ENCODE measurements around the gene MAPK1IP1L. TPM values are rescaled to one million over a fixed set of nuclear protein-coding genes. Genes with fewer than 3 reads are reported as not detected.
"Not testable (repeated sequence)": the region's sequence is repeated elsewhere in the genome, so short reads cannot be mapped to it uniquely, and the experiment has no call there.

The MAPK1IP1L gene
- total and polyA plus RNA-seq, 10 donors = 20.8 to 72.5 (median 60.6) TPM

DNA sequence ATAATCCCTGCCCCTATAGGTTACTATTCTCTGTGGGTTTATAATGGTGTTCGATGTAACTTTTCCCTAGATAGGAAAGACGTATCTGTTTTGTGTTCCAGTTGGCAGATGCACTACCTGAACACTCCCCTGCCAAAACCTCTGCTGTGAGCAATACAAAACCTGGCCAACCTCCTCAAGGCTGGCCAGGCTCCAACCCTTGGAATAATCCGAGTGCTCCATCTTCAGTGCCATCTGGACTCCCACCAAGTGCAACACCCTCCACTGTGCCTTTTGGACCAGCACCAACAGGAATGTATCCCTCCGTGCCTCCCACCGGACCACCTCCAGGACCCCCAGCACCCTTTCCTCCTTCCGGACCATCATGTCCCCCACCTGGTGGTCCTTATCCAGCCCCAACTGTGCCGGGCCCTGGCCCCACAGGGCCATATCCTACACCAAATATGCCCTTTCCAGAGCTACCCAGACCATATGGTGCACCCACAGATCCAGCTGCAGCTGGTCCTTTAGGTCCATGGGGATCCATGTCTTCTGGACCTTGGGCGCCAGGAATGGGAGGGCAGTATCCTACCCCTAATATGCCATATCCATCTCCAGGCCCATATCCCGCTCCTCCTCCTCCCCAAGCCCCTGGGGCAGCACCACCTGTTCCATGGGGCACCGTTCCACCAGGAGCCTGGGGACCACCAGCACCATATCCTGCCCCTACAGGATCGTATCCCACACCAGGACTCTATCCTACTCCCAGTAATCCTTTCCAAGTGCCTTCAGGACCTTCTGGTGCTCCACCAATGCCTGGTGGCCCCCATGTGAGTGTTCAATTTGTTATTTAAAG, 11.3 kb downstream of the MAPK1IP1L start:
- Histone ChIP-seq H3K27ac (no peak overlapping the region), H3K4me1 (peaks cover 0 to 77% (median 20%) of the 10 kb centered on the region in 6 donors), H3K36me3 (peaks cover 0 to 96% (median 38%) of the 10 kb centered on the region in 6 donors), H3K27me3 (replicated peaks in 1 of 7) (no peaks in the 10 kb centered on the region), H3K4me3 (no peak overlapping the region), H3K9me3 (no peaks in the 10 kb centered on the region)
- WGBS, 5 donors = 90 to 97% (median 95%) methylated on average over 11 of the region's 11 CpGs
- intact Hi-C loops (cut with DNase I; ENCODE audit: low total_unique reads) = no loop called here
- TF ChIP-seq POLR2AphosphoS5 (IDR thresholded peaks at IDR 0.05) = no peak
- TF ChIP-seq POLR2A (IDR thresholded peaks at IDR 0.05) = no peak
- DNase-seq = no peak

- H3K36me3 ChIP-seq = peaks cover 0 to 80% (median 34%) of the 10 kb centered on the region in 6 donors
Observed at GRCh38 chr14:55064896-55065295, 13.4 kb downstream of the MAPK1IP1L start.

DNA sequence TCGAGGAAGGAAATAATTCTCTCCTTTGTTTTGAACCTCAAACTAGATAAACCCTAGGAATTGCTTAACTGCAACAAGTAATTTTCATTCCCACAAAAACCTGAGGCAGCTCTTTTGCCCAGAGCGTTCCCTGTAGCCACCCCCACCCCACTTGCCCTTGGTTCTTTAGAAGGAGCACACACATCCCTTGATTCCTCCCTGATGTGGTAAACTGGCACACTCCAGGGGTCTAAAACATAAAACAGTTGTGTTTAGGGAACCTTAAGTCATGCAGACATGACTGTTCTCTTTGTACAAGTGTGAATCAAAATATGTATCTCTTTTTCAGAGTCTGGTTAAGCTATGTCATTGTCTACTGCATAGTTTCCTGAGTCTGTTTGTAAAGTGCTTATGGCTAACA, 14.0 kb downstream of the MAPK1IP1L start:
- peak overlapping the region in 4 of 8 donors; percentile 27 to 56 (median 42) for H3K27ac ChIP-seq
- 68 to 77% (median 76%) methylated on average over 2 of the region's 2 CpGs for WGBS, 5 donors
- intact Hi-C loops (cut with DNase I; ENCODE audit: low total_unique reads) = no loop called here

More at GRCh38 chr14:55064896-55065295, 13.4 kb downstream of the MAPK1IP1L start:
- H3K9me3 ChIP-seq; H3K4me3 ChIP-seq; DNase-seq; H3K27me3 ChIP-seq (replicated peaks in 1 of 7); intact Hi-C loops (cut with DNase I; ENCODE audit: low total_unique reads): not testable (repeated sequence)
- WGBS, 5 donors = 78 to 85% (median 80%) methylated on average over 2 of the region's 2 CpGs
- Histone ChIP-seq H3K27ac (peak overlapping the region in 2 of 8 donors; percentile 34 to 49), H3K4me1 (peaks cover 0 to 61% (median 15%) of the 10 kb centered on the region in 6 donors)

GRCh38 chr14:55066223-55066622, 14.8 kb downstream of the MAPK1IP1L start:
- no peak for DNase-seq
- H3K27ac ChIP-seq = peak overlapping the region in 5 of 8 donors; percentile 1 to 55 (median 34)
- TF ChIP-seq POLR2AphosphoS5 (IDR thresholded peaks at IDR 0.05) (no peak), POLR2A (IDR thresholded peaks at IDR 0.05) (no peak)
- TF ChIP-seq, protein P1, sequence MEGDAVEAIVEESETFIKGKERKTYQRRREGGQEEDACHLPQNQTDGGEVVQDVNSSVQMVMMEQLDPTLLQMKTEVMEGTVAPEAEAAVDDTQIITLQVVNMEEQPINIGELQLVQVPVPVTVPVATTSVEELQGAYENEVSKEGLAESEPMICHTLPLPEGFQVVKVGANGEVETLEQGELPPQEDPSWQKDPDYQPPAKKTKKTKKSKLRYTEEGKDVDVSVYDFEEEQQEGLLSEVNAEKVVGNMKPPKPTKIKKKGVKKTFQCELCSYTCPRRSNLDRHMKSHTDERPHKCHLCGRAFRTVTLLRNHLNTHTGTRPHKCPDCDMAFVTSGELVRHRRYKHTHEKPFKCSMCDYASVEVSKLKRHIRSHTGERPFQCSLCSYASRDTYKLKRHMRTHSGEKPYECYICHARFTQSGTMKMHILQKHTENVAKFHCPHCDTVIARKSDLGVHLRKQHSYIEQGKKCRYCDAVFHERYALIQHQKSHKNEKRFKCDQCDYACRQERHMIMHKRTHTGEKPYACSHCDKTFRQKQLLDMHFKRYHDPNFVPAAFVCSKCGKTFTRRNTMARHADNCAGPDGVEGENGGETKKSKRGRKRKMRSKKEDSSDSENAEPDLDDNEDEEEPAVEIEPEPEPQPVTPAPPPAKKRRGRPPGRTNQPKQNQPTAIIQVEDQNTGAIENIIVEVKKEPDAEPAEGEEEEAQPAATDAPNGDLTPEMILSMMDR (IDR thresholded peaks at IDR 0.05 in 8 of 11, conservative IDR thresholded peaks at IDR 0.05 in 3 of 11) = no peak
- H3K4me1 ChIP-seq = peaks cover 0 to 61% (median 11%) of the 10 kb centered on the region in 6 donors
- peaks cover 0 to 67% (median 32%) of the 10 kb centered on the region in 6 donors for H3K36me3 ChIP-seq
- 78 to 88% (median 87%) methylated on average over 1 of the region's 1 CpG for WGBS, 5 donors
- no peaks in the 10 kb centered on the region for H3K27me3 ChIP-seq (replicated peaks in 1 of 7)
- H3K4me3 ChIP-seq = no peak overlapping the region
- intact Hi-C loops (cut with DNase I; ENCODE audit: low total_unique reads) = no loop called here
- no peaks in the 10 kb centered on the region for H3K9me3 ChIP-seq

More for the DNA sequence above, 14.0 kb downstream of the MAPK1IP1L start:
- Histone ChIP-seq H3K27me3 (replicated peaks in 1 of 7) (no peaks in the 10 kb centered on the region), H3K9me3 (no peaks in the 10 kb centered on the region), H3K36me3 (peaks cover 0 to 76% (median 34%) of the 10 kb centered on the region in 6 donors), H3K4me3 (no peak overlapping the region), H3K4me1 (peaks cover 0 to 62% (median 14%) of the 10 kb centered on the region in 6 donors)
- TF ChIP-seq POLR2AphosphoS5 (IDR thresholded peaks at IDR 0.05) (no peak), POLR2A (IDR thresholded peaks at IDR 0.05) (no peak)
- TF ChIP-seq, protein P1 (IDR thresholded peaks at IDR 0.05 in 8 of 11, conservative IDR thresholded peaks at IDR 0.05 in 3 of 11) = no peak
- no peak for DNase-seq

- H3K36me3 ChIP-seq = peaks cover 0 to 21% (median 3%) of the 10 kb centered on the region in 6 donors
- TF ChIP-seq, protein P1 (IDR thresholded peaks at IDR 0.05 in 8 of 11, conservative IDR thresholded peaks at IDR 0.05 in 3 of 11) = no peak
- TF ChIP-seq POLR2AphosphoS5 (IDR thresholded peaks at IDR 0.05) = peak in 1 of 3 donors; percentile 42
- H3K4me1 ChIP-seq = peaks cover 10 to 70% (median 21%) of the 10 kb centered on the region in 6 donors
- H3K27ac ChIP-seq = peak overlapping the region in 3 of 8 donors; percentile 15 to 71 (median 54)
- H3K4me3 ChIP-seq = no peak overlapping the region
- intact Hi-C loops (cut with DNase I; ENCODE audit: low total_unique reads) = no loop called here
- 59 to 67% (median 60%) methylated on average over 4 of the region's 4 CpGs for WGBS, 5 donors
- H3K27me3 ChIP-seq (replicated peaks in 1 of 7) = no peaks in the 10 kb centered on the region
- no peaks in the 10 kb centered on the region for H3K9me3 ChIP-seq
- DNase-seq = no peak
Observed at GRCh38 chr14:55070981-55071411, 19.5 kb downstream of the MAPK1IP1L start.
